Inflammatory macrophage (primary cell): ENCODE measurements around the gene TAS2R41.

Experiments
- DNase-seq, 2 donors: peaks; one replicate each; pipeline ENCODE4 v3.0.0-alpha.2; 2020 to 2022
- total RNA-seq, 18 experiments: gene quantifications; one replicate each; lab custom pipeline; 2026; ENCODE audit warnings: mixed read lengths in 6 of 18, inconsistent platforms in 2 of 18; lab: John Stamatoyannopoulos, UW

The TAS2R41 gene, protein sequence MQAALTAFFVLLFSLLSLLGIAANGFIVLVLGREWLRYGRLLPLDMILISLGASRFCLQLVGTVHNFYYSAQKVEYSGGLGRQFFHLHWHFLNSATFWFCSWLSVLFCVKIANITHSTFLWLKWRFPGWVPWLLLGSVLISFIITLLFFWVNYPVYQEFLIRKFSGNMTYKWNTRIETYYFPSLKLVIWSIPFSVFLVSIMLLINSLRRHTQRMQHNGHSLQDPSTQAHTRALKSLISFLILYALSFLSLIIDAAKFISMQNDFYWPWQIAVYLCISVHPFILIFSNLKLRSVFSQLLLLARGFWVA
- 0 to 0.23 (median 0.03) reads per million in 18 experiments for total RNA-seq

DNA sequence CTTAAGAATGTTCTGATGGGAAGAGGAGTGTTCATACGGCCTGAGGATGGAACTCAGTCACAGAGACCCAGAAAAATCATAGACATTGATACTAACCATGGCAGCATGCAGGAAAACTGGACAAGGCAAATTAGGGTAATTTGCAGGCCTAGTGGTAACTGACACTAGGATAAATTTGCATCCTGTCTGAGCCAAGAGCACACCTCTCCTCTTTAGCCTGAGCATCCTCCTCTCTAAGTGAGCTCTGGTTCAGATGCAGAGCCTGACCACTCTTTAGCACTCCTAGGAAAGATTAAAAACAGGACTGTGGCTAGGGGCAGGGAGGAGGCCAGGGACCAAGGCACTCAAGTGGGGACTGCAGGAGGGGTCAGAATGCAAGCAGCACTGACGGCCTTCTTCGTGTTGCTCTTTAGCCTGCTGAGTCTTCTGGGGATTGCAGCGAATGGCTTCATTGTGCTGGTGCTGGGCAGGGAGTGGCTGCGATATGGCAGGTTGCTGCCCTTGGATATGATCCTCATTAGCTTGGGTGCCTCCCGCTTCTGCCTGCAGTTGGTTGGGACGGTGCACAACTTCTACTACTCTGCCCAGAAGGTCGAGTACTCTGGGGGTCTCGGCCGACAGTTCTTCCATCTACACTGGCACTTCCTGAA lies at the start of gene TAS2R41:
TSS of gene TAS2R41 (plus strand) at position 373 of the 650 bp plus-strand sequence. CDS start at position 373, 0 bp downstream.
- DNase-seq = no peak

DNA sequence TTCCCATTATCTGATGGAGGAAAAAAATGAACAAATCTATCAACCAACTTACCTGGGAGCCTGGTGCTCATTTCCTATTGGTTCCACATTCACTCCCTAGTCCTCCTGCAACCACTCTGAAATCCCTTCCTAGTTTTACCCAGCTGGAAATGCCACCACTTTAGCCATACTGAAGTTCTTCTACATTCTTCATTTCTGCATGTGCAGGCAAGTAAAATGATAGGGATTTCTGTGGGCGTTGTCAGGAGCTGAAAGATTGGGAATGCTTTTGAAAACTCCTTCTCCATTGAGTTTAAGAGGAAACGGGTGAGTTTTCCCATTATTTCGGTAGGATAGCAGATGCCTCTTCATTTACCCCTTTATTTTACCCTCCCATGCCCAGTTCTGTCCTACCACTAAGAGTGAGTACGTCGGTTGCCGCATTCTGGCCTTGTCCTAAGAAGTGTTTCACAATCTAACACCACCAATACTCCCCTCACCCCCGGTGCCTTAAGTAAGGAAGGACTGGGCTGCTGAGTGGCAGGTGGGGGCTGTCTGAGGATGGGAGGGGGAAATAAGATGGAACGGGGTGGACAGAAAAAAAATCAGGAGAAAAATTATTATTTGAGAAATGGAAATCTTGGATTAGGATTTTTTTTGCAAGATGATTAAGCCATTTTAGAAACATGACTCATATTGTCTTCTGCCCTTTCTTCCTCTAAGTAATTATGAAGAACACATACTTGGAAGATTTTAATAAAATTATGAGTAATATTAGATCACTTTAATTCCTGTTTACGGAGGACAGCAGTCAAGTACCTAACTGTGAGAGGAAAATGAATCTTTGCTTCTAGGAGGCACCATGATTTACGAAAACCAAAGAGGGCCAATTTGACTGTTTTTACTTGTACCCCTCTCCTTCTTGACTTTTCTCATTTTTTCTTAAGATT lies 47.6 kb upstream of the TAS2R41 start:
- peak; percentile 16 to 35 for DNase-seq

DNA sequence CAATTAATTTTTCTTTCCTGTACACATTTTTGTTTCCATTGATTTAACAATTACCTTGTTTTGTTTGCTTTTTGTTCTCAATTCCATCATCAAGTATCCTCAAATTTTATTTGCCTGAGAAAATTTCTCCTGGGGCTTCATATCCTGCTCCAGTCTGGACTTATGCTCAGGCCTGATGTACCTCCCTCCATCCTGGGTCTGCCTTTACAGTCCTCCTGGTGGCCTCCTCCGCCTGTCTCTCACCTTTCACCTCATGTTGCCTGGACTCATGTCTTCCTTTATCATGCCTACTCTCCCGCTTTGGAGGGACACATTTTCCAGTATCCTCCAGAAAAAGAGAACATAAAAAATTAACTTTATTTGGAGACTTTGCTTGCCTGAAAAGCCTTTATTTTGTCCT lies 46.6 kb upstream of the TAS2R41 start:
- no peak for DNase-seq

DNA sequence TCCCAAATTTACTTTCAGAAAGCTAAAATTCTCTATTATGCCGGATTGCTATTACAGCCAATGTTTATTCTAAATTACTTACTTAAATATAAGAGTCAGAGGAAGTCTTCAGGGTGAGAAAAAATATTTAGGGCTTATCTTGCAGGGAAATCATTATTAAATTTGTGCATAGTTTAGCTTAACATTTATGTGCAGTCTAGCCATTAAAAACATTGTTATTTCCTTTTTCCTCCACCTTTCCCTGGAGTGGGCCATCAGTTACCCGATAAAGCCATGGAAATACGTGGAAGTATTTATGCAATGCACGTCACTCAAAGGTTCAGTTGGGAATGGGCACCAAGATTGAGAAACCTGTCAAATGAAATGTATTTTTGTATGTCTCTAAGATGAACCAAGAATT lies 43.9 kb upstream of the TAS2R41 start:
- DNase-seq = no peak

DNA sequence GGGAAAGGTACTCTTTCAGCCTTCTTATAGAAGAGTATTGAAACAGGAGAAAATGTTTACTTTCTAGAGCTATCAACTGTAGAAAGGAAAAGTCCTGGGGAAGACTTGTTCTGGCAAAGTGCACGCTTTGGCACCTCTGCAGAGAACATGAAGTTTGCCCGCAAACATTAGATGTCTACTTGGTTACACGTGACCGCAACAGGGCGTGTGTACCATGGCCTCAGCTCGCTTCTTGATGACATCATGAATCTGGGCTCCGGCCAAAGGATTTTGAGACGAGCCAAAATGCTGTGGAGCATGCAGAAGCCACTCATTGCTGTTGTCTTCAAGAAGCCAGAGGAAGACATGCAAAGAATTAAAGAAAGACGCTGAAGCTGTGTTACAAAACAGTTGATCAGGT lies 43.0 kb upstream of the TAS2R41 start:
- DNase-seq = no peak

DNA sequence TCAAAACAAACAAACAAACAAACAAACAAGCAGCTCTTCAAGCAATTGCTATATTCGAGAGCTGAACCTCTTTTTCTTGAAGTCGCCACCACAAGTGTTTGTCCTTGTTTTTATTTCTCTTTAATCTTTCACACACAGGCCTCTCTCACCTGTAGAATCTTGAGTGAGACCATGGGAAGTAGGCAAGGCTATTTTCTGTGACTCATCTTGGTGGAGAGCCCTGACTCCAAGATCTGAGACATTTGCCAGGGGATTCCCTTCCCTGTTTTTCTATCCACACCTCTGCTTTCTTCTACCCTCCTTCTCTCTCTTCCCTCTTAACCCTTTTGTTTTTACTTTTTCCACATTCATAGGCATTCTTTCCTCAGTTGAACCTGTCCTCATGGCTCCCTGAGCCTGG lies 42.4 kb upstream of the TAS2R41 start:
- DNase-seq = no peak

DNA sequence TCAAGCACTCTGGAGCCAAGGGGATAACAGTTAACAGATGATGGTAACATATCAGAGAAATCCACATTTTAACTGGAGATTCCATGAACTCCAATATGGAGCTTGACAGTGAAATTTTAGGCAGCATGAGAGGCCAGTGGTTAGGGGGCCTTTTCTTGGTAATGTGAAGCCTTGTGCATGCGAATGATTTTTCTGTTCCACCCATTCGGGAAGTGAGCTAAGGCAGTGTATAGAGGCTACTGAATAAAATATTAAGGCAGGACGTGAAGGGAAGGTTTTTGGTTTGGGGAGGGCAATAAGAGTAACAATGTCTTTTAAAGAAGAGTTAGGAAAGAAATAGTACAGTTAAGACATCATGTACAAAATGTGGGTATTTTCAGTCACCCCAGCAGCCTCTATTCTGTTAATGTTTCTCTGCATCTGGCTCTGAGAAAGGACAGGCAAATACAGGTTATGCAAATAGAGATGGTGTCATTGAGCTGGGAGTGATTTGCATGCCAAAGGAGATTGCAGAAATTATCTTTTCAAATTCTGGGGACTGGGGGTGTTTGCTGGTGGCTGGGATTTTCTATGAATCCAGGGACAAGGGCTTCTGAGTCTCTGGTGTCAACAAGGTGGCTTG lies 41.2 kb upstream of the TAS2R41 start:
- DNase-seq = no peak

DNA sequence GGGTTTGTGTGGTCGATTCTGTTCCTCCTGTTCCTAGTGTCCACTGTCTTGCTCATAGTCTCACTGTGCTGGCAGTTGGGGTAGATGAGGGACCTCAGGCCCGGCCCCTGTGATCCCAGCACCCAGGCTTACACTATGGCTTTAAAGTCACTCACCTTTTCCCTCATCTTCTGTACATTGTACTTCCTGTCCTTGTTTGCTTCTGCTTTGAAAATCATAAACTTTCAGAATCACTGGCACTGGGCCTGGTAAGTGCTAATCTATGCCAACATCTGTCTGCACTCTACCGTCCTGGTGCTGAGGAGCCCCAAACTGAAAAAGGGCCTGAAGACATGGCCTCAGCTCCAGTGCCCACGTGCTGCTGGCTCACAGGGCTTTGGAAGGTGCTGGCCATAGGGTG lies 40.1 kb upstream of the TAS2R41 start:
- no peak for DNase-seq

DNA sequence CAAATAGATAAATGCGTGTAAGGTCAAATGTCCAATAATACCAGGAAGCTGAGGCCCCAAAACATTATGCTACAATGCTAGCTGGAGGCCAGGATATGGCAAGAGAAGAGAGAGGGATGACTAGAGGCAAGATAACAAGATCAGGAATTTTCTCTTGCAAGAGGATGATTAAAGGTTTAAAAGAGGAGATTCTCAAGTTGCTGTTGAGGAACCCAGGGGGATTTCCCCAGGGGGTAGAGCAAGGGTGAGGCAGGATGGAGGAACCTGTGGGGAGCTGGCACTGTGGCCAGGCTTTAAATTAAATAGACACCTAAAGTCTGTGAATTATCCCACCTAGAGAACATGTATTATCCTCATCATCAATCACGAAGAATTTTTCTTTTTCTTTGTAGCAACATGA lies 37.8 kb upstream of the TAS2R41 start:
- DNase-seq = no peak

DNA sequence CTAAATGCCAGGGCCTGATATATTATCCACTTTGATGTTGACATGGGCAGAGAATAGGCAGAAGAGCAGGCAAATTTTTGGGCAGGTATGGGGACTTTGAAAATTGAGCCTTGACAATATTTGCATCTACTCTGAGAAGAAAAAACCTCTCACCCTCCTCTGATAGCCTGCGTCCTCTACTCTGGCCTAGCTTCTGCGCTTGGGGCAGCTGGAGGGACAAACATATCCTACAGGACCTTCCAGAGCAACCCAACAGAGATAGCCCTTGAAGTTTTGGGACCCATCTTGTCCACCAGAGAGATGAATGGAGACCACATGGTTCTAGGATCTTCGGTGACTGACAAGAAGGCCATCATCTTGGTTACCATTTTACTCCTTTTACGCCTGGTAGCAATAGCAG lies 34.5 kb upstream of the TAS2R41 start, which contains the start of gene TAS2R60:
TSS of gene TAS2R60 (plus strand) at position 301 of the 400 bp plus-strand sequence. CDS start at position 301, 0 bp downstream.
- no peak for DNase-seq

DNA sequence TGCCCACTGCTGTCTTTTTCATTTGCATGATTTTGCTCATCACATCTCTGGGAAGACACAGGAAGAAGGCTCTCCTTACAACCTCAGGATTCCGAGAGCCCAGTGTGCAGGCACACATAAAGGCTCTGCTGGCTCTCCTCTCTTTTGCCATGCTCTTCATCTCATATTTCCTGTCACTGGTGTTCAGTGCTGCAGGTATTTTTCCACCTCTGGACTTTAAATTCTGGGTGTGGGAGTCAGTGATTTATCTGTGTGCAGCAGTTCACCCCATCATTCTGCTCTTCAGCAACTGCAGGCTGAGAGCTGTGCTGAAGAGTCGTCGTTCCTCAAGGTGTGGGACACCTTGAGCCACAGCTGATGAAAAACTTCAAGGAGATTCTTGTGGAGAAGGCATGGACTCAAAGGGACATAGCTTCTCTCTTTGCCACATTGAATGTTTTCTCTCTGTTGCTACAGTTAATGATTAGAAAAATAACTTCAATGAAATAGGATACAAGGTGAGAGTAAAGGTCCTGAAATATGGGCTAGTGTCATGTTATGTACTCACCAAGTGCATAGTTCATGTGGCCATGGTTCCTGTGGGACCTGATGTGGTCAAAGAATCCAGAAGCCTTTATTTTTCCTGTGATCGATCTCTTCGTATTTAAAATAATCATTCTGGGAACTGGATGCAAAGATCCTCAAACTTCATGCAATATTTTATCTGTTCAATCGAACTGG lies 33.5 kb upstream of the TAS2R41 start:
- DNase-seq = no peak

DNA sequence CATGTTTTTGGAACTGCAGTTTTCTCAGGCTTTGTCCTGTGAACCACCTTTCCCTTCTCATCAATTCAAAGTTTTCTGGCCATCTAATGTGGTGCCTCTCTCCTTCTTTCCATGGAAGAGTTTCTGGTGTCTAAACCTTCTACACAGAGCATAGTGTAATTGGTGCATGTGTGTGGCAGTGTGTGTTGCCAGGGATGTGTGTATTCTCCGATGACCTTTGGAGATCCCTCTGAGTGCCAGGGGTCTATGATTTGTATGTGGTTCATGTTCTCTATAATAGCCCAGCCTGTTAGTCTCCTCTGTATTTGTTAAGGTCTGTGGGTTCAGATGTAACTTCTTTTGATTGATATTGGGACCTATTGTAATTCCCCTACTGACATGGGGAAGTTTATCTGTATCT lies 32.9 kb upstream of the TAS2R41 start:
- DNase-seq = no peak

DNA sequence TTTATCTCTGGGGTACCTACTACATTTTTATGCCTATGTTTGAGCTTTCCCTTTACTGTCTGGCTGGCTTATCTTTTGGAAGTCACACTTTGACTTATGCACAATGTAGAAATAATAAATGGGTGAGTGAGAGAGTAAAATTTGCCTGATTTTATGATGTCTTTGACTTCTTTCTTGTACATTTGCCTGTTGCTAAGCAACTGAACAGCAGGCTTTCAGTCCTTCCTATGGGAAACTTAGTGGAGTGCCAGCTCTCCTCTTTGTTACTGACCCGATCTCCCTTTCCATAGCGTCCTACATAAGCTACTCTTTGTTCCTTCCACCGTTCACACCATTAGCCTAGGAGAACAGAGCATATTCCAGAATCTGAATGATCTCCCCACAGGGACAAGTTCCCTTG lies 30.2 kb upstream of the TAS2R41 start:
- no peak for DNase-seq

DNA sequence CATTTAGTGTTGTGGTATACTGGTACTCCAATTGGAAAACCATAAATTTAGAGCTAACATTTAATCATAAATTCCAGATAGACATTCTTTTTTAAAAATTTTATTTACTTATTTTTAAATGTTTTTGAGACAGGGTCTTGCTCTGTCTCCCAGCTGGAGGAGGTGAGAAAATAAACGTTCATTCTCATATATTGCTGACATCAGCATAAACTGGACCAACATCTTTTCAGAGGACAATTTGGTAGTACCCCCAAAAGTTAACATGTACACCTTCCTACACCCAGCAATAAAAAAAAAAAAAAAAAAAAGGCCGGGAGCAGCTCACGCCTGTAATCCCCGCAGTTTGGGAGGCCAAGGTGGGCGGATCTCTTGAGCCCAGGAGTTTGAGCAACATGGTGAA lies 29.2 kb upstream of the TAS2R41 start:
- DNase-seq = no peak

DNA sequence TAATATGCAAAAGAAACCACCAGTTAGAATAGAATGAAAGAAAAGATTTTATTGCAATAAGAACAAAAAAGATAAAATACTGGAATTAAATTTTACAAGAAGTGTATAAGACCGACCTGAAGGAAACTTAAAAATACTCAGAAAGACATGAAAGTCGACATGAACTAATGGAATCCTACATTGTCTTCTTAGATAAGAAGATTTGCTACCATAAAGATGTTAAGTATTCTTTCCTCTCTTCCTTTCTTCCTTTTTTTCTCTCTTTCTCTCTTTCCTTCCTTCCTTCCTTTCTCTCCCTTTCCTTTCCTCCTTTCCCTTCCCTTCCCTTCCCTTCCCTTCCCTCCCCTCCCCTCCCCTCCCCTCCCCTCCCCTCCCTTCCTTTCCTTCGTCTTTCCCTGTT lies 27.9 kb upstream of the TAS2R41 start:
- DNase-seq = no peak

DNA sequence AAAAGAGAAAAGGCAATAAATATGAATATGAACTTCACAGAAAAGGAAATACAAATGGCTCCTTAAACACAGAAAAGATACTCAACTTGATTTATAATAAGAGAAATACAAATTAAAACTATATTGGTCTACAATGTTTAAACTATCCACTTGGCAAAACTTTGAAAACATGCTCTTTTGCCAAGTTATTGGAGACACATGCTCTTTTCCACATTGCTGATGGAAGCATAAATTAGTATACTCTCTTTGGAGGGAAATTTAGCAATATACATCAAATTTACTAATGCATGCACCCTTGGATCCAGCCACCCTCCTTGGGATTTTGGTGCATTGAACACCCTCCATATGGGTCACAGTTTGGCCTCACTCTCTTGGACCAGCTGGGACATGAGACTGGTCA lies 26.6 kb upstream of the TAS2R41 start:
- DNase-seq = no peak

DNA sequence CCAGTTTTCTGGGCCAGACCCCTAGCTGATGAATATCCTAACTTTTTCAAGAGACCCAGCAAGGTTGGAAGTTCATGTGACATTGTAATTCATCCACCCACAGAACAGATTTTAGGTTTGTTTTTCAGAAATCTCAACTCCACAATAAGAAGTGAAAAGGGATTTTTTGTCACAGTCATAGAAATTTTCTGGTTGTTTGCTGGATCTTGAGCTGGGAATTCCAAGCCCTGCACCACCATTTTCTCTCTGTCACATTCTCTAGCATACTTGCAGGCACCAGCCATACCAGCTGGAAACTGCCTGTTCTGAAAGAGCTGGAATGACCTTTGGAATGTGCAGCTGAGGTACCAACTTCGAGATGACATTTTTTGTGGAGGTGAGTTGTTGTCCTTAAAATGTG lies 25.9 kb upstream of the TAS2R41 start:
- DNase-seq = no peak

DNA sequence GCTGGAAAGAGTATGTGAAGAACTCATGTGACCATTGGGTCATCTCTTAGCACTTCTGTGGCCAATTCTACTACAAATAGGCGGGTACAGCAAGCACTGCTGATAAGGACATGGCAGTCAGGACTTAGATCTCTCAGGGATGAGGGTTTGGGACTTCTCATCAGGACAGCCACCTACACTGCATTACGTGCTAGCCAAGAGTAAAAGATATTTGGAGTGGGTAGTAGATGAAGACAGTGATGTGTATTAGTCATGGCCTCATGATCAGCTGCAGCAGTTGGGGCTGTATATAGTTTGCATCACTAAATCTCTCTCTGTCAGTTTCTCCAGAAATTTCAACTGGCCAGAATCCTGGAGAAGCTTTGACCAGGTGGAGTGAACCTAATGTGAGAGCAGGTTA lies 25.2 kb upstream of the TAS2R41 start:
- peak; percentile 82 to 93 for DNase-seq

DNA sequence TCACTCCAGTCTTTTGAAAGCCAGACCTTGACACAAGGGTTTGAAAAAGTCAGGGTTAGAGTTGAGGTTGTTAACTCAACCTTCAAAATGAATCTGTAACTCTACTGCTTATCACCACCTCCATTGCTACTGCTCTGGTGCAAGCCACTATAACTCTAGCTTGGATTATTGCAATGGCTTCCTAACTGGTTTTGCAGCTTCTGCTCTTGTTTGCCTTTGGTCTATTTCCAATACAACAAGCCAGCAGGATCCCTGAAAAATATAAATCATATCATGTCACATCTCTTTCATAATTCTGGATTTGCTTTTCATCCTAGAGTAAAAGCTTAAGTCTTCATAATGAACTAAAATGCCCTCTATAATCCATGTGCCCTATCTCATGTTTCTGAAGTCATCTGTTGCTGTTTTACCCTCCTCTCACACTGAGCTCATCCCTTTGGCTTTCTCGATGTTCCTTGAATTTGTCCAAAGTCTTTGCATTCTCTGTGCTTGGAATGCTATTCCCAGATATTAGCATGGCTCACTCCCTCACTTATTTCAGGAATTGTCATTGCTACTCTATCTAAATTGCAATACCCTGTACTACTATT lies 23.5 kb upstream of the TAS2R41 start:
- no peak for DNase-seq

DNA sequence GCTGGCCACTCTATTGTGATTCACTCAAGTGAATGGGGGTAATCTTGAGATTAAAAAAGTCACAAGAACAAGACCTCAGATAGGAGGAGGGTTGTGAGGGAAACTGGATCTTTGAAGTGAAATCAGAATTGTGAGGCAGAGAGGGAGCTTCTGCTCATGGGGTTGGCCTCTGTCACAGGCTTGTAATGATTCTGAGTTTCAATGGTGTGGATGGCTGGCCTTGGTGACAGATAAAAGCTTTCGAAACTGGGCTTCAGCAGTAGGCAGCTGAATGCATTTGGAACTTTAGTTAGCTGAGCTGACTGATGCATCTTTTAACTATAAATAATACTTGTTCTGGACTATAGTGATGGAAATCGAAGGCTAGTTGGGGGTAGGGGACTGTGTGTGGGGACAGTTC lies 22.2 kb upstream of the TAS2R41 start:
- DNase-seq = peak; percentile 13 to 47

DNA sequence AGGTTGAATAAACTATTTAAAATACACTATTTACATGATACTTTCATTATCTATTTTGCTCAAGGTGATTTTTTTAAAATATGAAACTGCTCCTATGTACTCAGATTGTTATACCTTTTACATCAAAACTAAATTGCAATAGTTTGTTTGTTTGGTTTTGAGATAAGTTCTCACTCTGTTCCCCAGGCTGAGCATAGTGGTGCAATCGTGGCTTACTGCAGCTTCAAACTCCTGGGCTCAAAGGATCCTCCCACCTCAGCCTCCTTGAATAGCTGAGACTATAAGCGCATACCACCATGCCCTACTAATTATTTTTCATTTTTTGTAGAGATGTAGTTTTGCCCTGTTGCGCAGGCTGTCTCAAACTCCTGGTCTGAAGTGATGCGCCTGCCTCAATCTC lies 21.7 kb upstream of the TAS2R41 start:
- DNase-seq = peak in 1 of 2 donors; percentile 13
